ENCODE data around the gene SOHLH2. TPM values are rescaled to one million over a fixed set of nuclear protein-coding genes. Genes with fewer than 3 reads are reported as not detected.

SOHLH2 gene
- polyA plus RNA-seq, 1 experiment, result 0.05 TPM

GRCh38 chr13:36212789-36213188, 1.6 kb downstream of the SOHLH2 start:
- DNase-seq (ENCODE audit: low read depth), result no peak
- ChIA-PET POLR2A (no interaction called here), CTCF (interaction anchor here (2.1 kb wide), 1 partner anchor 234 kb away, joined by 5 read pairs; no protein-coding TSS in a partner anchor)
- H3K4me3 ChIP-seq (ENCODE audit: low read depth, low read length), result no peak overlapping the region
- no peaks in the 10 kb centered on the region; the same call in 1 of the 2 replicates for H3K27me3 ChIP-seq (ENCODE audit: control insufficient read depth, insufficient read depth, low read length)
- H3K36me3 ChIP-seq (ENCODE audit: control insufficient read depth, insufficient read depth, low read length), result no peaks in the 10 kb centered on the region
- no peak for TF ChIP-seq CTCF (IDR thresholded peaks at IDR 0.05; ENCODE audit: insufficient read depth, low read depth, low read length)

DNA sequence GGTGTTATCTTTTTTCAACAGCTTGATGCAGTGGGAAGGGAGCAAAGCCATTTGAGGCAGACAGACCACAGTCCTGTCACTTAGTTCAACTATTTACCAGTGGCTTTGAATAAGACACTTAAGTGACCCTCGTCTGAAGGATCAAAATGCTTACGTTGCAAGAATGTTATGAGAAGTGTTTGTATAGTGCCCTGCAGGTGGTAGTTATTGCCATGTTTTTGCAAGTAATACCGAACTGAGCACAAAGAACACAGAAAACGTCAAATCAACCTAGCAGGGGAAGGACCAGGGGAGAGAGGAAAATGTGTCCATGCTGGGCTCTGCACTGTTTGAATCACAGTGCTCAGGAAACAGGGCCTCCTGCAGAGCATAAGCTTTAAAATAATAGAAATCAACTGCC, 2.8 kb downstream of the SOHLH2 start:
- ChIA-PET CTCF (no interaction called here), POLR2A (no interaction called here)
- DNase-seq (ENCODE audit: low read depth), result no peak
- no peaks in the 10 kb centered on the region for H3K36me3 ChIP-seq (ENCODE audit: control insufficient read depth, insufficient read depth, low read length)
- H3K27me3 ChIP-seq (ENCODE audit: control insufficient read depth, insufficient read depth, low read length), result no peaks in the 10 kb centered on the region; the same call in 1 of the 2 replicates
- TF ChIP-seq CTCF (IDR thresholded peaks at IDR 0.05; ENCODE audit: insufficient read depth, low read depth, low read length), result no peak
- no peak overlapping the region for H3K4me3 ChIP-seq (ENCODE audit: low read depth, low read length)

DNA sequence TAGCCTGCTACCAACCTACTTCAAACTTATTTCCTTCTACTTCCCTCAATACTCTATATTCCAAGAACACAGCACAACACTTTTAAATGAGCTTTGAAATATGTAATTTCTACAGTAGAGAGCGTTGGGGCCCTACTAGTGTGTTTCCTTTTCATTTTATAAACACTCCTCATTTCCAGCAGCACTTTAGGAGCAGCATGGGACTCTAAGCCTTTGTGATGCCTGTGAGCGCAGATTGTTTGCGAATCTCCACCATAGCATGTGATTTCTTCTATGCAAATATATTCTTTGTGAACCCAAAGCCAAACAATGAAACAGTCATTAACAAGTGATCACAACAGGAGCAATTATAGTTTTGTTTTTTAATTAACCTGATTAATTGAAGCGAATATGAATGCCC, 3.6 kb downstream of the SOHLH2 start:
- ChIA-PET POLR2A (no interaction called here), CTCF (no interaction called here)
- no peaks in the 10 kb centered on the region; the same call in 1 of the 2 replicates for H3K27me3 ChIP-seq (ENCODE audit: control insufficient read depth, insufficient read depth, low read length)
- no peaks in the 10 kb centered on the region for H3K36me3 ChIP-seq (ENCODE audit: control insufficient read depth, insufficient read depth, low read length)
- H3K4me3 ChIP-seq (ENCODE audit: low read depth, low read length), result no peak overlapping the region
- TF ChIP-seq CTCF (IDR thresholded peaks at IDR 0.05; ENCODE audit: insufficient read depth, low read depth, low read length), result no peak
- DNase-seq (ENCODE audit: low read depth), result no peak

DNA sequence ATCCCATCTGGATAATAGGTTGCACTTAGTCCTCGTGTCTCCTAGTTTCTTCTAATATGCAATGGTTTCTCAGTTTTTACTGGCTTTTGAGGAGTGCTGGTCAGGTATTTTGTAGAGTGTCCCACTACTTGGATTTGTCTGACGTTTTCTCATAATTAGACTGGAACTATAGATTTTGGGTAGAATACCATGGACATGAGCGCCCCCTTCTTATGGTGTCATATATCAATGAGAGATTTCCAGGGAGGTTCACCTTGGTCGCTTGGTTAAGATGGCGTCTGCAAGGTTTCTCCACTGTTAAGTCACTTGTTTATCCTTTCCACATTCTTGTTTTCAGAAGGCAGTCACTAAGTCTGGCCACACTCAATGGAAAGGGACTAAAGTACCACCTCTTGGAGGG, 6.7 kb downstream of the SOHLH2 start:
- POLR2A ChIA-PET, result no interaction called here
- TF ChIP-seq CTCF (IDR thresholded peaks at IDR 0.05; ENCODE audit: insufficient read depth, low read depth, low read length), result no peak

DNA sequence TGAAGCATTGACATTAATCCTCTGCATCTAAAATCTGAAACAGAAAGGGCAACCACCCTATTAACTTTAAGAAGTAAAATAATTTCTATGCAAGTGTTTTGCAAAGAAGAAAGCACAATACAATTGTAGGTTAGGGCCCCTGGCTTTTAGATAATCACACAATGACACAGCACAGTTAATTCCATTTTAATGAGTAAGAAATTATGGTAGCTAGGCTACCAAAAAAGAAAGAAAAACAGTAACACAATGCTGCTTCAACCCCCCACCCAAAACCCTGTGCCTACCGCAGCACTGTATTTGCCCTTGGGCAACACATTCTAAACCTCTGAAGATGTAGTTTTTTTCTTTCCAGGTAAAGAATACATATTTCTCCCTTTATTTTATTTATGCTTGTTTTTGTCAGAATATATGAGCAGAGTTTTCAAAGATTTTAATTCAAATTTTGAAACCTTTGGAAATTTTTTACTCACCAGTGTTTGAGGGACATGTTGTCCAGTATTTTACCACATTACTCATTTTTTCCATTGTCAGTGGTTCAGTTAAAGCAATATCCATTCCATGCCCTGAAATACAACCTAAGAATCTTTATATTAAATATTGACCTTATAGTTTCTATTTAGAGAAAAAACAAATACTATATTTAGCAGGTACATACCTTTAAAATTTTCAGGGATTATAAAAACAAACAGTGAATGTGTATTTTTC, 21.1 kb downstream of the SOHLH2 start:
- no peak overlapping the region for H3K4me3 ChIP-seq (ENCODE audit: low read depth, low read length)
- no peak for TF ChIP-seq CTCF (IDR thresholded peaks at IDR 0.05; ENCODE audit: insufficient read depth, low read depth, low read length)
- DNase-seq (ENCODE audit: low read depth), result peak; percentile 20
- ChIA-PET CTCF (no interaction called here), POLR2A (no interaction called here)
- no peaks in the 10 kb centered on the region for H3K36me3 ChIP-seq (ENCODE audit: control insufficient read depth, insufficient read depth, low read length)
- no peaks in the 10 kb centered on the region for H3K27me3 ChIP-seq (ENCODE audit: control insufficient read depth, insufficient read depth, low read length)

More for the DNA sequence above, 6.7 kb downstream of the SOHLH2 start:
- H3K36me3 ChIP-seq (ENCODE audit: control insufficient read depth, insufficient read depth, low read length), result no peaks in the 10 kb centered on the region
- DNase-seq (ENCODE audit: low read depth), result no peak
- CTCF ChIA-PET, result interaction anchor here (1.0 kb wide), 1 partner anchor 236 kb away, joined by 3 read pairs; no protein-coding TSS in a partner anchor
- H3K27me3 ChIP-seq (ENCODE audit: control insufficient read depth, insufficient read depth, low read length), result no peaks in the 10 kb centered on the region; the same call in 1 of the 2 replicates
- H3K4me3 ChIP-seq (ENCODE audit: low read depth, low read length), result no peak overlapping the region
